Neural progenitor cell (in vitro differentiated cells): ENCODE results near the gene WDR89. TPM values are rescaled to one million over a fixed set of nuclear protein-coding genes. Genes with fewer than 3 reads are reported as not detected.

Experiments used
- DNase-seq: peaks from one replicate; pipeline ENCODE4 v3.0.0-alpha.2; 2016; ENCODE audit warnings: low spot score
- H2AFZ ChIP-seq: fragments of 200-600 bp; sonication (generic); replicated peaks from 2 replicates; pipeline ENCODE4 v1.6.1; 2016; ENCODE audit warnings: antibody characterized with exemption
- H3F3A ChIP-seq: fragments of 200-600 bp; sonication (generic); 2 replicates; pipeline ENCODE4 v1.6.1; 2016; ENCODE audit warnings: antibody characterized with exemption, low read depth
- H3K27ac ChIP-seq: fragments of 200-600 bp; sonication (generic); 2 replicates; pipeline ENCODE4 v1.5.1; 2016; ENCODE audit warnings: mild to moderate bottlenecking
- H3K27me3 ChIP-seq: fragments of 200-600 bp; sonication (generic); 2 replicates; pipeline ENCODE4 v1.6.1; 2016; ENCODE audit warnings: mild to moderate bottlenecking, moderate library complexity
- H3K36me3 ChIP-seq: fragments of 200-600 bp; sonication (generic); 2 replicates; pipeline ENCODE4 v1.5.1; 2016
- H3K4me1 ChIP-seq: fragments of 200-600 bp; sonication (generic); 2 replicates; pipeline ENCODE4 v1.6.1; 2016; ENCODE audit warnings: mixed run types
- H3K4me2 ChIP-seq: fragments of 200-600 bp; sonication (generic); 2 replicates; pipeline ENCODE4 v1.6.1; 2016
- H3K4me3 ChIP-seq: fragments of 200-600 bp; sonication (generic); 2 replicates; pipeline ENCODE4 v1.5.1; 2016
- H3K79me2 ChIP-seq: fragments of 200-600 bp; sonication (generic); 2 replicates; pipeline ENCODE4 v1.6.1; 2016; ENCODE audit warnings: low read depth
- H3K9ac ChIP-seq: fragments of 200-600 bp; sonication (generic); 2 replicates; pipeline ENCODE4 v1.6.1; 2016
- H3K9me3 ChIP-seq: fragments of 200-600 bp; sonication (generic); 2 replicates; pipeline ENCODE4 v1.5.1; 2016; ENCODE audit warnings: low read depth
- H4K20me1 ChIP-seq: fragments of 200-600 bp; sonication (generic); 2 replicates; pipeline ENCODE4 v1.6.1; 2016; ENCODE audit warnings: low read depth
- H3K27ac Mint-ChIP-seq: 3 replicates; pipeline ENCODE4 v1.8.0; 2021; ENCODE audit warnings: mixed read lengths
- H3K27me3 Mint-ChIP-seq: 2 replicates; pipeline ENCODE4 v1.8.0; 2022; ENCODE audit warnings: low read depth, mild to moderate bottlenecking, inconsistent platforms, moderate library complexity, mixed read lengths; ENCODE audit not compliant: insufficient read depth
- H3K36me3 Mint-ChIP-seq: 3 replicates; pipeline ENCODE4 v1.8.0; 2021; ENCODE audit warnings: mixed read lengths
- H3K4me1 Mint-ChIP-seq: 3 replicates; pipeline ENCODE4 v1.8.0; 2021; ENCODE audit warnings: mixed read lengths
- H3K4me3 Mint-ChIP-seq: 3 replicates; pipeline ENCODE4 v1.8.0; 2021; ENCODE audit warnings: mild to moderate bottlenecking, moderate library complexity, mixed read lengths
- H3K9me3 Mint-ChIP-seq: 3 replicates; pipeline ENCODE4 v1.8.0; 2020; ENCODE audit warnings: mixed read lengths
- EZH2 ChIP-seq: fragments of 200-600 bp; sonication (generic); IDR thresholded peaks from 2 replicates; pipeline ENCODE4 v1.6.1; 2017; ENCODE audit warnings: antibody characterized with exemption, mild to moderate bottlenecking, moderate library complexity
- EZH2phosphoT487 ChIP-seq: fragments of 200-600 bp; sonication (generic); IDR thresholded peaks from 2 replicates; pipeline ENCODE4 v1.6.1; 2017; ENCODE audit warnings: antibody characterized with exemption
- total RNA-seq: library from RNA; depleted of rRNA; stranded (reverse); fragments of >200 nt; gene quantifications from 2 replicates; pipeline ENCODE4 v1.2.3, GENCODE V29; 2015; ENCODE audit warnings: low replicate concordance
- TF ChIP-seq, protein P1 (sequence below): fragments of 200-600 bp; sonication (generic); IDR thresholded peaks from 2 replicates; pipeline ENCODE4 v1.5.1; 2017; ENCODE audit warnings: antibody characterized with exemption, mild to moderate bottlenecking

The WDR89 gene
- total RNA-seq, 1 donor from 2014 or later, result 39.0 TPM

DNA sequence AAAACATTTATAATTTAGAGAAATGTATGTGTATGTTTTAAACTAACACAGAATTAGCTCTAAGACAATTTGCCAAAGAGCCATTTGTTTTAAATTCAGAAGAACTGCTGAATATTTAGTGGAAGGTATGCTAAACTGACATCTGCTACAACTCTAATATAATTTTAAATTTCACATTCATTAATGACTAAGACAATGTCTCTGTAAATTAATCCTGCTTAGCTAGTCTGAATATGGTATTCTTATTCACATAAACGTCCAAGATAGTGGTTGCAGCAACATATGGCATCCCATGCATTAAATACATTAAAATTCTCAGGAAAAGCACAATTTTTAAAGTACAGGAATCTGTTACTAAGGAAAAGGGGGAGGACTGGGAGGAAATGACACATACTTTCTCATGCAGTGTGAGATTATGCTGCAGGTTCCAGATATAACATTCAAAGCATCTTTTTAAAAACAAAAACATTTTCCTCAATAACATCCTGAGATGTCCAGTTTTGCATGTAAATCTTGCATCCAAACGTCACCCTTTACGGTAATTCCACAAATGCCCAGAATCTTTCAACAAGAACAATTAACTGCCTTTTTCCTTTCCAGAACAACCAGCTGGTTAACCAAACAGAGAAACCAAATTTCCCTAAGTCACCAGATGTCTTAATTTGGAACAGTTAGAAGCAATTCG, 26.9 kb downstream of the WDR89 start:
- Mint-ChIP-seq H3K36me3 (peaks cover 16% of the 10 kb centered on the region), H3K4me1 (no peaks in the 10 kb centered on the region), H3K9me3 (peaks cover 5% of the 10 kb centered on the region), H3K27ac (no peak overlapping the region), H3K4me3 (no peak overlapping the region), H3K27me3 (no peaks in the 10 kb centered on the region)
- Histone ChIP-seq H3K9ac (no peak overlapping the region), H3K4me1 (no peaks in the 10 kb centered on the region), H3K27me3 (no peaks in the 10 kb centered on the region), H3F3A (peaks cover 4% of the 10 kb centered on the region), H3K4me3 (no peak overlapping the region), H4K20me1 (peaks cover 9% of the 10 kb centered on the region), H3K36me3 (no peaks in the 10 kb centered on the region), H3K4me2 (no peak overlapping the region), H3K9me3 (no peaks in the 10 kb centered on the region), H2AFZ (no peak overlapping the region), H3K79me2 (peaks cover 75% of the 10 kb centered on the region), H3K27ac (no peak overlapping the region)
- TF ChIP-seq, protein P1, sequence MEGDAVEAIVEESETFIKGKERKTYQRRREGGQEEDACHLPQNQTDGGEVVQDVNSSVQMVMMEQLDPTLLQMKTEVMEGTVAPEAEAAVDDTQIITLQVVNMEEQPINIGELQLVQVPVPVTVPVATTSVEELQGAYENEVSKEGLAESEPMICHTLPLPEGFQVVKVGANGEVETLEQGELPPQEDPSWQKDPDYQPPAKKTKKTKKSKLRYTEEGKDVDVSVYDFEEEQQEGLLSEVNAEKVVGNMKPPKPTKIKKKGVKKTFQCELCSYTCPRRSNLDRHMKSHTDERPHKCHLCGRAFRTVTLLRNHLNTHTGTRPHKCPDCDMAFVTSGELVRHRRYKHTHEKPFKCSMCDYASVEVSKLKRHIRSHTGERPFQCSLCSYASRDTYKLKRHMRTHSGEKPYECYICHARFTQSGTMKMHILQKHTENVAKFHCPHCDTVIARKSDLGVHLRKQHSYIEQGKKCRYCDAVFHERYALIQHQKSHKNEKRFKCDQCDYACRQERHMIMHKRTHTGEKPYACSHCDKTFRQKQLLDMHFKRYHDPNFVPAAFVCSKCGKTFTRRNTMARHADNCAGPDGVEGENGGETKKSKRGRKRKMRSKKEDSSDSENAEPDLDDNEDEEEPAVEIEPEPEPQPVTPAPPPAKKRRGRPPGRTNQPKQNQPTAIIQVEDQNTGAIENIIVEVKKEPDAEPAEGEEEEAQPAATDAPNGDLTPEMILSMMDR, result no peak
- TF ChIP-seq EZH2phosphoT487 (no peak), EZH2 (no peak)
- DNase-seq, result no peak

DNA sequence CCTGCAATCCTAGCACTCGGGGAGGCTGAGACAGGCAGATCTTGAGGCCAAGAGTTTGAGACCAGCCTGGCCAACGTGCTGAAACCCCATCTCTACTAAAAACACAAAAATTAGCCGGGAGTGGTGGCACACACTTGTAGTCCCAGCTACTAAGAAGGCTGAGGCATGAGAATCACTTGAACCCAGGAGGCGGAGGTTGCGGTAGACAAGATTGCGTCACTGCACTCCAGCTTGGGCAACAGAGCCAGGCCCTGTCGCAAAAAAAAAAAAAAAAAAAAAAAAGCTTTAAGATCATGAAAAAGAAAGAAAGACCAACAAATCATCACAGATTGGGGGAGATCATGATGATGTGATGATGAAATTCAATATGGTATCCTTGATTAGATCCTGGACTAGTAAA, 30.6 kb downstream of the WDR89 start:
- Histone ChIP-seq H3K36me3 (no peaks in the 10 kb centered on the region), H3K79me2 (peaks cover 72% of the 10 kb centered on the region), H3K27me3 (no peaks in the 10 kb centered on the region), H3K4me2 (no peak overlapping the region), H3K9ac (no peak overlapping the region), H3K4me3 (no peak overlapping the region), H3K27ac (no peak overlapping the region), H3F3A (no peaks in the 10 kb centered on the region), H4K20me1 (no peaks in the 10 kb centered on the region), H2AFZ (no peak overlapping the region), H3K4me1 (no peaks in the 10 kb centered on the region), H3K9me3 (no peaks in the 10 kb centered on the region)
- no peak for DNase-seq
- Mint-ChIP-seq H3K27me3 (no peaks in the 10 kb centered on the region), H3K4me3 (no peak overlapping the region), H3K9me3 (peaks cover 5% of the 10 kb centered on the region), H3K4me1 (no peaks in the 10 kb centered on the region), H3K36me3 (peaks cover 19% of the 10 kb centered on the region), H3K27ac (no peak overlapping the region)
- TF ChIP-seq, protein P1, result no peak
- TF ChIP-seq EZH2, result no peak
- TF ChIP-seq EZH2phosphoT487, result no peak

DNA sequence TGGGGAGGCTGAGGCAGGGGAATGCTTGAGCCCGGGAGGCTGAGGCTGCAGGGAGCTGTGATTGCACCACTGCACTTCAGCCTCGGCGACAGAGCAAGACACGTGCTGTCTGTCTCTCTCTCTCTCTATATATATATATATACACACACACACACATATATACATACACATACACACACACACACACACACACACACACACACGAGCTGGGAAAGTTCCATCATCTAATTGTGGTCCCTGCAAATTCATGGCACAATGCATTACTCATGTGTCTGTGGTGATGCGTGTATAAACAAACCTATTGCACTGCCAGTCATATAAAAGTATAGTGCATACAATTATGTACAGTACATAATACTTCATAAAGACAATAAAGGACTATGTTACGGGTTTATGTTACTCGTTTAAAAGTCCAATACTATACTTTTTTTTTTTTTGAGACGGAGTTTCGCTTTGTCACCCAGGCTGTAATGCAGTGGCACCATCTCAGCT, 36.6 kb downstream of the WDR89 start:
- H4K20me1 ChIP-seq, result no peaks in the 10 kb centered on the region
- H3K4me3 Mint-ChIP-seq, result no peak overlapping the region
- no peaks in the 10 kb centered on the region for H3K4me1 Mint-ChIP-seq
- H3K27me3 Mint-ChIP-seq, result peaks cover 3% of the 10 kb centered on the region
- DNase-seq, result no peak
- H3K4me3 ChIP-seq, result no peak overlapping the region
- H3K9me3 ChIP-seq, result no peaks in the 10 kb centered on the region
- H3K9ac ChIP-seq, result no peak overlapping the region
- peaks cover 50% of the 10 kb centered on the region for H3K79me2 ChIP-seq
- H2AFZ ChIP-seq, result no peak overlapping the region
- H3K4me2 ChIP-seq, result no peak overlapping the region
- TF ChIP-seq EZH2phosphoT487 (no peak), EZH2 (no peak)
- TF ChIP-seq, protein P1, result no peak
- no peaks in the 10 kb centered on the region for H3F3A ChIP-seq
- peaks cover 18% of the 10 kb centered on the region for H3K36me3 Mint-ChIP-seq
- no peak overlapping the region for H3K27ac Mint-ChIP-seq
- H3K27me3 ChIP-seq, result no peaks in the 10 kb centered on the region
- H3K9me3 Mint-ChIP-seq, result peaks cover 4% of the 10 kb centered on the region
- H3K4me1 ChIP-seq, result no peaks in the 10 kb centered on the region
- H3K27ac ChIP-seq, result no peak overlapping the region
- no peaks in the 10 kb centered on the region for H3K36me3 ChIP-seq
